ENCODE results near the gene RTCB.

DNA sequence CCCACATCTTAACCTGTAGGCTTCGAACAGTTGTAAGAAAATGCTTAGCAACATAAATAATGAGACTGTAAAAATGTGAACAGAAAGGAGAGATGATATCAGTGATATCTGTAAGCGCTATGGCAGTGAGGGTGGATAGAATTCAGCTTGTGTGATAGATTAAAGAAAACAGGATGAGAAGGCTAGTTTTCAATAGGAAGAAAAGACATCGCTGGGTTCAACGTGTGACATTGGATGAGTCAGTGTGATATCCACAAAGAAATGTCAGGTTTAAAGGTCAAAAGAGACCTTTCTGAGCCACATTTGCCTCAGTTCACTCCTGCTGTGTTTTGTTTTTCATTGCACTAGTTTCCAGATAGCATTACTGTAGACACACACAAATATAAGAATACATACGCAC lies 68.1 kb downstream of the RTCB start:
- TF ChIP-seq, protein P1, sequence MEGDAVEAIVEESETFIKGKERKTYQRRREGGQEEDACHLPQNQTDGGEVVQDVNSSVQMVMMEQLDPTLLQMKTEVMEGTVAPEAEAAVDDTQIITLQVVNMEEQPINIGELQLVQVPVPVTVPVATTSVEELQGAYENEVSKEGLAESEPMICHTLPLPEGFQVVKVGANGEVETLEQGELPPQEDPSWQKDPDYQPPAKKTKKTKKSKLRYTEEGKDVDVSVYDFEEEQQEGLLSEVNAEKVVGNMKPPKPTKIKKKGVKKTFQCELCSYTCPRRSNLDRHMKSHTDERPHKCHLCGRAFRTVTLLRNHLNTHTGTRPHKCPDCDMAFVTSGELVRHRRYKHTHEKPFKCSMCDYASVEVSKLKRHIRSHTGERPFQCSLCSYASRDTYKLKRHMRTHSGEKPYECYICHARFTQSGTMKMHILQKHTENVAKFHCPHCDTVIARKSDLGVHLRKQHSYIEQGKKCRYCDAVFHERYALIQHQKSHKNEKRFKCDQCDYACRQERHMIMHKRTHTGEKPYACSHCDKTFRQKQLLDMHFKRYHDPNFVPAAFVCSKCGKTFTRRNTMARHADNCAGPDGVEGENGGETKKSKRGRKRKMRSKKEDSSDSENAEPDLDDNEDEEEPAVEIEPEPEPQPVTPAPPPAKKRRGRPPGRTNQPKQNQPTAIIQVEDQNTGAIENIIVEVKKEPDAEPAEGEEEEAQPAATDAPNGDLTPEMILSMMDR (IDR thresholded peaks at IDR 0.05; ENCODE audit: poor library complexity, severe bottlenecking) = no peak
- TF ChIP-seq TAF1 (IDR thresholded peaks at IDR 0.05; ENCODE audit: low read depth) = no peak
